GM12891 (cell line): ENCODE measurements around the gene SLC5A5.

Source experiments
- DNase-seq: peaks from one replicate; pipeline ENCODE4 v3.0.0; 2011; ENCODE audit warnings: low spot score; ENCODE audit not compliant: insufficient read length
- FAIRE-seq: peaks from 2 replicates; lab custom pipeline; 2011; peaks lifted over from hg19 to GRCh38; lab: Jason Lieb, UNC
- PAX5 ChIP-seq: IDR thresholded peaks from 2 replicates; pipeline ENCODE4 v1.6.1; 2011; ENCODE audit warnings: low read length, moderate library complexity, mild to moderate bottlenecking; ENCODE audit not compliant: insufficient read depth, severe bottlenecking
- POLR2A ChIP-seq: IDR thresholded peaks from 2 replicates; pipeline ENCODE4 v1.6.1; 2011; ENCODE audit warnings: low read depth, low read length, control low read depth
- POLR2AphosphoS5 ChIP-seq: IDR thresholded peaks from 2 replicates; pipeline ENCODE4 v1.6.1; 2011; ENCODE audit warnings: low read depth, low read length, control low read depth
- POU2F2 ChIP-seq: IDR thresholded peaks from 2 replicates; pipeline ENCODE4 v1.6.1; 2011; ENCODE audit warnings: low read depth, mild to moderate bottlenecking, control low read depth, low read length, moderate library complexity
- SPI1 ChIP-seq: IDR thresholded peaks from 2 replicates; pipeline ENCODE4 v1.6.1; 2011; ENCODE audit warnings: low read depth, low read length, control low read depth
- TAF1 ChIP-seq: IDR thresholded peaks from 2 replicates; pipeline ENCODE4 v1.6.1; 2011; ENCODE audit warnings: low read depth, low read length, control low read depth

The SLC5A5 gene

DNA sequence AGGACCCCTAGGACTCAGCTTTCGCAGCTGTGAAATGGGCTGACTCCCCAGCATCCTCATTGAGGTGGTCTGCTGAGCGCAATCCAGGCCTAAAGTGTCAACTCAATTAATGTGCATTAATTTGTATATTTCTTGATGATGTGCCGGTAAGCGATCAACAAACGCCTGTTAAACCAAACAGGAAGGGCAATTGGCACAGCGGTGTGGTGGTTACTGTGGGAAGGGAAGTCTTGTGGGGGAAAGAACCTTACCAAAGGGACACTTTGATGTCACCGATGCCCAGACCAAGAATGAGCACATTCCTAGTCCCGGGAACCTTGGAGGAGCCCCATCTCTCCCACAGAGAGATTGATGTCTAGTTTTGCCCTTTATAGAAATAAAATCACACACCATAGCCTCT lies 25.6 kb upstream of the SLC5A5 start:
- DNase-seq (no peak), FAIRE-seq (no peak)
- TF ChIP-seq SPI1 (no peak), POLR2A (no peak), TAF1 (no peak)

DNA sequence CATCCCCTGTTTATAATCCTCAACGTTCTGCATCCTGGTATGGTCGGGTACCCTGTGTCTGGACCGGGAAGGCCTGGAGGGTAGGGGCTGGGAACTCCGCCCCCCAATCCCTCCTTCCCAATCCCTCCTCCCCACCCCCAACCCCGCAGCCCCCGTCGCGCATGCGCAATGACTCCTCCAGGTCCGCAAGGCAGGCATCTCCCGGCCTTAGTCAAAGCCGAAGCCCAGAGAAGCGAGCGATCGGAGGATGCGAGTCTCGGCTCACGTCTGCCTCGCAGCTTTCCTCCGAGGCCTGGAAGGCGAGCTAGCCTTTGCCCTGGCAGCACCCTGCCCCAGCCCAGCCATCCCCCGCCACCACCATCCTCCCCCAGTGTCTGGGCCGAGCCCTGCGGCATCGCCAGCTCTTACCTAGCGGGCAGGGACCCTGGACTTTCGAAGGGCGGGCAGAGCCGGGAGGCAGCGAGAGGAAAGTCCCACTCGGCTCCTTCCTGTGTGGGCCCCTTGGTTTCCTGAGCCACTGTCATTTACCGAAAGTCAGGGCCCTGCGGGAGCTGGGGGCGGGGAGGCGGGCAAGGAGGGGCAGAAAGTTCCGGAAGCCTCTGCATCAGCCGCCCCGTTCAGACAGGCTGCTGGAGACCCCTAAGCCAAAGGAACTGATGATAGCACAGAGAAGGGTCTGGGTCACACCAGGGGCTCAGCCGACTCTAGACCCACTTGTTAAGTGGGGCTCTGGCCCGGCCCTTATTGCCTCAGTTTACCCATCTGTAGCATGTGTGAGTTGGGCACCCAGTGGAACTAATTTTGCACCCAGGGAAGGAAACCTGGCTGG lies 24.0 kb upstream of the SLC5A5 start, which contains the start of gene JAK3:
TSS of gene JAK3 (minus strand) at position 445 of the 829 bp plus-strand sequence. CDS start 3,565 bp downstream, outside the sequence.
- peak; percentile 85 for DNase-seq
- peak; percentile 93 for FAIRE-seq
- TF ChIP-seq POLR2A, result peak; percentile 76
- TF ChIP-seq TAF1, result peak; percentile 59; the same call in 1 of the 2 replicates
- TF ChIP-seq POU2F2, result 0 out of 2 replicates have a peak, but pooled peaks have one; percentile 28
- peak; percentile 80 for TF ChIP-seq POLR2AphosphoS5
- peak; percentile 9 for TF ChIP-seq PAX5
- no peak for TF ChIP-seq SPI1

DNA sequence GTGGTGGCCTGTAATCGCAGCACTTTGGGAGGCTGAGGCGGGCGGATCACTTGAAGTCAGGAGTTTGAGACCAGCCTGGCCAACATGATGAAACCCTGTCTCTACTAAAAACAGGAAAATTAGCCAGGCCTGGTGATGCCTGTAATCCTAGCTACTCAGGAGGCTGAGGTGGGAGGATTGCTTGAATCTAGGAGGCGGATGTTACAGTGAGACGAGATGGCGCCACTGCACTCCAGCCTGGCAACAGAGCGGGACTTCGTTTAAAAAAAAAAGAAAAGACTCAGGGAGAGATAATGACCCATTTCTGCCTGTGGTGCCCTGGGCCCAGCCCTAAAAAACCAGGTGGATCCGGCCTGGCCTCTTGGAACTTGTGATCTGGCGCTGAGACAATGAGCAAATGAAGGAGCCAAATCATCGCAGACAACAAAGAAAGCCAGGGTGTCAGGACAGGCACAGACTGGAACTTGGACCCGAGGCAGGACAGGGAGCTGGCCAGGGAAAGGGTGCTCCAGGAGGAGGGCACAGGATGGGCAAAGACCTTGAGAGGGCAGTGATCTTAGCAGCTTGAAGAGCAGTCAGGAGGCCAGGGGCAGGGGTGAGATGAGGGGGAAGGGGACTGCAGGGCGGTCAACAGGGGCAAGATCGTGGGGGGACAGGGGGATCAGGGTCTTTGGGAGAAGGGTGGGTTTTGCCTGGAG lies 23.0 kb upstream of the SLC5A5 start:
- FAIRE-seq, result no peak
- TF ChIP-seq POLR2A (no peak), POU2F2 (no peak), POLR2AphosphoS5 (no peak), SPI1 (no peak), PAX5 (no peak), TAF1 (no peak)
- no peak for DNase-seq

- DNase-seq (no peak), FAIRE-seq (no peak)
Observed at GRCh38 chr19:17854061-17854460, 17.7 kb upstream of the SLC5A5 start.

GRCh38 chr19:17855280-17856152 lies 16.2 kb upstream of the SLC5A5 start:
- FAIRE-seq, result peak; percentile 95
- DNase-seq, result no peak
- no peak for TF ChIP-seq TAF1
- no peak for TF ChIP-seq POLR2AphosphoS5
- TF ChIP-seq PAX5, result peak; percentile 47
- TF ChIP-seq POU2F2, result 0 out of 2 replicates have a peak, but pooled peaks have one; percentile 27

More at GRCh38 chr19:17854061-17854460, 17.7 kb upstream of the SLC5A5 start:
- TF ChIP-seq SPI1 (no peak), POU2F2 (no peak), POLR2A (no peak), POLR2AphosphoS5 (no peak), TAF1 (no peak), PAX5 (no peak)

DNA sequence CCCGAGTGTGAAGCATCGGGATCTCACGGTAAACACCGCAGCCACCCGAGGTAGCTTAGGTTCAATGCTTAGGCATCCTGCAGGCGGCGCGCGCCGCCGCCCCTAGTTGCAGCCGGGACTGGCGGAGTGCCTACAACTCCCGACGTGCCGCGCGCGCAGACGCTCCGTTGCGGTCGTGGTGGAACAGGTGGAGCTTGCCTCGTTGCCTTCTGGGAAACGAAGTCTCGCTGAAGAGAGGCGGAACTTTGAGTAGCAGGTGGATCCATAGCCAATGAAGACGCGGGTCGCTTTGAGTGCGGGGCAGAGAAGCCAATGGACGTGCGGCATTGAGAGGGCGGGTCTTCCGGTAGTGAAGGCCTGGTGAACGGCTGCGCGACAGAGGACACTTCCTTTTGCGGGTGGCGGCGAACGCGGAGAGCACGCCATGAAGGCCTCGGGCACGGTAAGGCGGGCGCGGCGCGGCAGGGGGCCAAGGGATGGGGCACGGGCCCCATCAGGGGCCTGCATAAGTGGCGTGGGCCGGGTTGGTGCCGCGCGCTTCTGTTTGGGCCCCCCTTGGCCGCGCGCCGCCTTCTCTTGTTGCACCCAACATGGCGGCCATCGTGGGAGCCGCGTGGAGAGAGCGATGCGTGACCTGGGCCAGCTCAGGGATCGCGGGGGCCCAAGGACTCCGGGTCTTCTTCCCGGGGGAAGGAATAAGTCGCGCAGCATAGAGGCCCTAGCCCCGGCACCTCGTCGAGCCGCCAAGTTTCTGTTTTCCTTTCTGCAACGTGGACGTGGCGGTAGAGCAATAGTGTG lies 12.0 kb upstream of the SLC5A5 start, which contains the start of gene RPL18A:
TSS of gene RPL18A (plus strand) at position 378 of the 798 bp plus-strand sequence. CDS start at position 425, 47 bp downstream.
- DNase-seq, result peak; percentile 95
- peak; percentile 99 for FAIRE-seq
- TF ChIP-seq POU2F2, result peak; percentile 92
- no peak for TF ChIP-seq PAX5
- peak; percentile 99 for TF ChIP-seq POLR2AphosphoS5
- TF ChIP-seq POLR2A, result peak; percentile 98
- TF ChIP-seq SPI1, result no peak
- peak; percentile 99 for TF ChIP-seq TAF1

DNA sequence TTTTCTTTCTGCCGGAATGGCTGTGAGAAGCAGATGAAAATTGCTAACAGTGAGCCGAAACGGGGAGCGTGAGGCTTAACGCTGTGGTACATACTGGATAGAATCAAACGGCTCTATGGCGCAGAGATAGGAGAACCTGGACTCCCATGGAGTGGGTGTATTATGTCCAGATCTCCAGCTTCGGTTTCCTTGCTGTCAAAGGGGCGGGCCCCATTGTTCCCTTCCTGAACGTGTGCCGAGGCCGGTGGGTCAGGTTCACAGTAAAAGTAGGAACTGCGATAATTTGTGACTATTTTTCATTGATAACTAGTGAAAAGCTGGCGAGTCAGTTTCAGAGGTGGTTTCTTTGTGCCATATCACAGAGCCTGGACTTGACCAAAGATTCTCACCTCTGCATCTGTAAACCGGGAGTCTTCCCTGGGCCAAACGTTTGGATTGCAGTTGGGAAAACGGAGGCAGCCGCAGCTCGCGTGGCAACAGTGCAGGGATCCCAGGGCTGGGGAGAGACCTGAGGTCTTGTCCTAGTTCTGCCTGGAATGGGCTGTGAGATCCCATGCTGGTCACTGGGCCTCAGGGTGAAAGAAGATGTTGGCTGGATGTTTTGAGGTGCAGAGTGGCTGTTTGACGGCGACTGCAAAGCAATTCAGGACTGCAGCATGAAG lies 11.3 kb upstream of the SLC5A5 start:
- DNase-seq (no peak), FAIRE-seq (no peak)
- TF ChIP-seq POLR2A, result no peak
- TF ChIP-seq POLR2AphosphoS5, result no peak
- no peak for TF ChIP-seq PAX5
- TF ChIP-seq SPI1, result no peak
- TF ChIP-seq POU2F2, result no peak
- TF ChIP-seq TAF1, result no peak
